NCI-H128 (cell line): ENCODE data around the gene MYOM1.
A peak's percentile ranks its signal among the peaks of the same experiment; 100 is the strongest.

Experiments
- DNase-seq: peaks from one replicate; lab custom pipeline; 2025; ENCODE audit not compliant: unreplicated experiment; lab: John Stamatoyannopoulos, UW

Gene MYOM1

DNA sequence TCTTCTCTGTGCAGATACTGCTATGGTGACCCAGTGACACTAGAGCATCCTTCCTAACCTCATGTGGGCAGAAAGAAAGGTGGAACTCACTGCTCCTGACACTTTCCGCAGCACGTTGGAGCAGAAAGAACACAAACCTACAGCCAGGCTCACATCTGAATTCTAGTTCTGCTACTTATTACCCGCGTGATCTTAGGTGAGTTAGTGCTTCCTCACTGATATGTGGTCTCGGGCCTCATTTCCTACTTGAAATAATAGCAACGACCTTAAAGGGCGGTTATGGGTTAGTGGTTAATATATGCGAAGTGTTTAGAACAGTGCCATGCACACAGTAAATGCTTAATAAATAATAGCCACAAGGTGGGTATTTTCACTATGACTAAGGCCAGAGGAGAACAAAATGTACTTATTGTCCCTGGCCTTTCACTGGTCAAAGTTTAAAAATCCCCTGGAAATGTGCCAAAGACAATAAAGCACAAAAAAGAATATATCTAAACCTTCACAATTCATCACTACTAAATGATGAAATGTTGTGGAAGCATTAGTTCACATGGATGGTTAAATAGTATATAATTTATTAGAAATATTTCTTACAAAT is 66.6 kb downstream of the MYOM1 start:
- no peak for DNase-seq

DNA sequence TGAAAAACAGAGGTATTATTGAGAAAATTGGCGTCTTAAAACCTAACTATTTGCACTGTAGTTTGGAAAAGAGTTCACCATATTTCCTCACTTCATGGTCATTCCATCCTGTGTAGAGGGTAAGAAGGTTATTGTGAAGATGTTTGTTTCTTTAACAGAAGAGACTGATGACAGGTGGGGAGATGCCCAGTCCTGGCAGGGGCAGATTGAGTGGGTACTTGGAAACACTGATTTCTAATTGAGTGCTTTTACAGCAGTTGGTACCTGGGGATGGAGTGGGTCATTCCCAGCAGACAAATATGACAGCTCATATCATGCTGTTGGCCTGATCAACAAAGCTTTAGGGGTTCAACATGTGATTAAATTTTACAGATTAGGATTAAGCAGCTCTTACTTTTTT is 67.5 kb downstream of the MYOM1 start:
- no peak for DNase-seq

DNA sequence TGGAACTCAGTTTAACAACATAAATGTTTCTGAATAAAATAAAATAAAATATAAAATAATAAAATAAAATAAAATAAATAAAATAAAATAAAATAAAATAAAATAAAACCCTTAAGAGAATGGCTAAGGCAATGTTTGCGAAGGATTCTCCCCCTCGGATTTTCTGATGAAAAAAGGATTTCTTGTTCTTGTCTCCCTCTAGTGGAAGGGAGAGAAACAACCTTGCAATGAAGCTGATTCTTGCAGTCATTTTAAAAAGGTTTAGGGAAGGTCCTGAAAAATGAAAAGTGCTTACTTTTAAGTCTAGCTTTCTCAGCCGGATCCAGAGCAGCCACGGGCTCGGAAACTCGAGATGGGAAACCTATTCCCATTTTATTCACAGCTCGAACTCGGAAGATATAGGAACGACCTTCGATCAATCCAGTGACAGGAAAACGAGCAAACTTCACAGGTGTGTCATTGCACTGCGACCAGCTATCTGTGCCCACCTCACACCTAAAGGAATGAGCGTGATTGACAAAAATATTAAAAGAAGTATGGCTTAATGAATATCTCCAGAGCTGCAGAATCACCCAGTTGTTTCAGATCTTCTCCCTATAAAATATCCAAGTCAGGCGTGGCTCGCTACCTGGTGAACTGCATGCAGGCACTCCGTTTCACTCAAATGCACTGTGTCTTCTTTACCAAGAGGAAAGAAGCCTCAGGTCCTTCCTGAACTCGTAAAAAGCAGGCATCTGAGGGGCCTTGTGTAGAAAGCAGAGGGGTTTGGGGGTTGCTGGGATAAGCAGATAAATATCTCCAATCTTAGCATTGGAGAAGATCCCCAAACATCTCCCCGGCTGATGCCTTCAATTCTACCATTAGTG is 68.1 kb downstream of the MYOM1 start:
- DNase-seq: peak; percentile 16

DNA sequence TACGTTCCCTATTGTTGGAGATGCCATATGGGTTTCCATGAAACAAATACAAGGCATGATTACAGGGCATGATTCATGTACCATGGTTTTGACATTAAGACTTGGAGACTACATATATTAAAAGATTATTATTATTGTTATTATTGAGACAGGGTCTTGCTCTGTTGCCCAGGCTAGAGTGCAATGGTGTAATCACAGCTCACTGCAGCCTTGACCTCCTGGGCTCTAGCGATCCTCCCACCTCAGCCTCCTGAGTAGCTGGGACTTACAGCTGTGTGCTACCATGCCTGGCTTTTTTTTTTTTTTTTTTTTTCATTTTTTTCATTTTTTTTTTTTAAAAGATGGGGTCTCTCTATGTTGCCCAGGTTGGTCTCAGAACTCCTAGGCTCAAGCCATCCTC is 69.1 kb downstream of the MYOM1 start:
- no peak for DNase-seq

GRCh38 chr18:3150274-3150673 is 69.5 kb downstream of the MYOM1 start:
- no peak for DNase-seq

DNA sequence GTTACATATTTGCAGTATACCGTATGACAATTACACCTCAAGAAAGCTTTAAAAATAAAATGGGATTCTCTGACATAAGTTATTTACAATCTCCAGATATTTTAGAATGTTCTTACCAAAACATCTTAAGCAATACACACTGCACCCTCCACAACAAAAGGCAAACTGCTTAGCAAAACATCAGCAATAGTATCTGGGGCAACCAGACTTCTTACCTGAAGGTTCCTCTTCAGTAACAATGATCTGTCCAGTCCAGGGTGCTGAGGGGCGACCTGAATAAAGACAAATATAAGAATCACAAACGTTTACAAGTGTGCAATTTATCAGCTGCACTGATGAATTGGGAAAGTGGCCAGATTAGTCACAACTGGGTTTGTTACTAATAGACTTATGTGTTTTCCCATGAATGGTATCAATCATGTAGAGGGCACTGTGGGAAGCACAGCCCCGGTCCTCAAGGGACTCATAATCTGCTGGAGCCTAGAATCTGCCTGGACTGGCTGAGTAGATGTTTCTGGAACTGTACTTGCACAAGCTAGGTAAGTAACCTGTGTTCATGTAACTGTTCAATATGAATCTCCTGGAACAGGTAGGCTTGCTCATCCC is 70.7 kb downstream of the MYOM1 start:
- no peak for DNase-seq

DNA sequence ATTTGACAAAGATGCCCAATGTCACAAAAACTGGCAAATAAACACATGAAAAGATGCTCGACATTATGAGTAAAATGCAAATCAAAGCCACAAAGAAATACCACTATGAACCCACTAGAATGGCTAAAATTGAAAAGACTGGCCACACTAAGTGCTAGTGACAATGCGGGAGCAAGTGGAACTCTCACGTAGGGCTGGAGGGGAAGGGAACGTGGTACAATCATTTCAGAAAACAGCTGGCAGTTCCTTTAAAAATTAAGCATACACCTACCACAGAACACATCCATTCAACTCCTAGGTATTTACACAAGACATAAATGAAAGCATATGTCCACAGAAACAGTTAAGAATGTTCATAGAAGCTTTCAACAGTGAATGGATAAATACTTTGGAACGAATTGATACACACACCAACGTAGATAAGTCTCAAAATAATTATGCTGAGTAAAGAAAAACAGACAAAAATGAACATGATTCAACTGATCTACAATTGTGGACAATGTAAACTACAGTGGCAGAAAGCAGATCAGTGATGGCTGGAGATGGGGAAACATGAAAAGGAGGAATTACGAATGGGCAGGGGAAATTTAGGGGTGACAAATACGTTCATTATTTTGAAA is 71.7 kb downstream of the MYOM1 start:
- DNase-seq: no peak

DNA sequence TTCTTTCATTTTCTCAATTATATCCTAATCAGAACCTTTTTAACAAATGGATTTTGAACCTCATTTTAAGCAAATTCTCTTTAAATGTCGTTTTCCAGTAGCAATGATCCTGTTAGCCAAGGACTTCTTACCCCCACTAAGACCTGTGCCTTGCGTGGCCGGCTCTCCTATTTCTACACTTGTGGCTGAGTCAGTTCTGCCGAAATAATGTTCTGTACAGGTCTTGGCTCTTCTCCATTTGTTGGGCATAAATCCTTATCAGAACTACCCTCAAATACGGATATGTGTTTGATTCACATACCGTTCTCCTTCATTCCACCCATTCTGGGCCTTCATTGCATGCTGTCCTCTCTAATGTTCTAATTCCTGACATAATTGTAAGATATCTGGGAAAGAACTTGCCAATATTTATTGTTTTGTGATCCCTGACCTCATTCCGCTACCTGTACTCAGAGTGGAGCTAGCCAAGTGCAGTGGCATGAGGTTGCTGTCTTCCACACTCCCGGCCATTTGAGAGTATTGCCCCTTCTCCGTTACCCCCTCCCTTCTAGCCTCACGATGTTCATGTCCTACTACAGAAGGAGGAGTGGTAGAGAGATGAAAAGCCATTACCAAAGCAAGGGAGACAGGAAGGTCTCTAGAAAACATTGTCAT is 78.7 kb downstream of the MYOM1 start:
- no peak for DNase-seq

DNA sequence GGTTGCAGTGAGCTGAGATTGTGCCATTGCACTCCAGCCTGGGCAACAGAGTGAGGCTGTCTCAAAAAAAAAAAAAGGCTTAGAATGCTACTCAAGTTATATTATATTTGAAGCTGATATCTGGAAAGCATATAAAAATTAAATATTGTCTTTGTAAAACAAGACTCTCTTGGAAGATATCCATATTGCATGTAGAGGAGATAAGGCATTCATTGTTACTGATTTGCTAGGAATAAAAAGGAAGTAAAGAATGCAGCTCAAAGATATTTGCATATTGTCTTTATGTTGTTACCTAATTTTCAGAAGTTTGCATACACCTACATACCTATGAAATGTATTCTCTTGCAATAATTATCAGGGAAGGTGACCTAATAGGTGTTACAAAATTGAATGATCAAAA is 79.4 kb downstream of the MYOM1 start:
- no peak for DNase-seq

- no peak for DNase-seq
Observed at GRCh38 chr18:3139406-3139805, 80.4 kb downstream of the MYOM1 start.

- DNase-seq: no peak
Observed at GRCh38 chr18:3138274-3138975, 81.3 kb downstream of the MYOM1 start.

DNA sequence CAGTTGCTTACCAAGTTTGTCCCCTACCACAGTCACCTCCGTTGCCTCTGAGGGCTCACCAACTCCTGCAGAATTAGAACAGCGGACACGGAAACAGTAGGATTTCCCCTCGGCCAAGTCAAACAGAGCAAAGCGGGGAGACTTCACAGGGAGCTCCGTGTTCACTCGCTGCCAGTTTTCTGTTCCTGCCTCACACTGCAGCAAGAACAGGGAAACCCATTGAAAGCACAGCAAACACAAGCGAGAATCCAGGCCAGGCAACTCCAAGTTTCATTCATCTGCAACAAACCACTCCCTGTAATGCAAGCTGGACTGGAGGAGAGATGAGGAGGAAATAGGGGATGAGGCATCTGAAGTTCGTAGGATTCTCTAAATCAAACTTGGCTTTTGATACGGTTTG is 84.2 kb downstream of the MYOM1 start:
- no peak for DNase-seq

GRCh38 chr18:3132700-3133099 is 87.1 kb downstream of the MYOM1 start:
- DNase-seq: no peak

- no peak for DNase-seq
Observed at GRCh38 chr18:3130344-3130743, 89.4 kb downstream of the MYOM1 start.

- no peak for DNase-seq
Observed at GRCh38 chr18:3129053-3129864, 90.5 kb downstream of the MYOM1 start.

- no peak for DNase-seq
Observed at GRCh38 chr18:3126457-3127097, 93.2 kb downstream of the MYOM1 start.

DNA sequence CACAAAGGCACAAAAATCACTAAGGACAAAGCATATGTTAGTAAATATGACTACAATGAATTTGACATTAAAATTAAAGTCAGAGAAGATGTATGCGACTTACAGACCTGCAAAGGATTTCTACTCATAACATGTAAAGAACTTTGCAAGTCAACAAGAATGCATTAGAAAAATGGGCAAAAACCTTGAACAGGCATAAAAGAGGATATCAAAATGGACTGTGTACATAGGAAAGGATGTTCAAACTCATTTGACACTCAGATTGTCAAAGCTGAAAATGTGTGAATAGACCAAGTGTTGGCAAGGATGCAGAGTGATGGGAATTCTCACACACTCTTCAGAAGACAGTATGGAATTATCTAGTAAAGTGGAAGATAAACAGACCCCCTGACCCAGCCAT is 94.9 kb downstream of the MYOM1 start:
- no peak for DNase-seq

GRCh38 chr18:3122851-3123250 is 96.9 kb downstream of the MYOM1 start:
- no peak for DNase-seq

GRCh38 chr18:3121259-3121658 is 98.5 kb downstream of the MYOM1 start:
- DNase-seq: no peak
